ENCODE results near the gene GPATCH3. TPM values are rescaled to one million over a fixed set of nuclear protein-coding genes. Genes with fewer than 3 reads are reported as not detected.

Gene GPATCH3
- total and polyA plus RNA-seq, 2 of the 4 experiments (the other 2 are of a cell fraction): 5.2 to 8.0 TPM

DNA sequence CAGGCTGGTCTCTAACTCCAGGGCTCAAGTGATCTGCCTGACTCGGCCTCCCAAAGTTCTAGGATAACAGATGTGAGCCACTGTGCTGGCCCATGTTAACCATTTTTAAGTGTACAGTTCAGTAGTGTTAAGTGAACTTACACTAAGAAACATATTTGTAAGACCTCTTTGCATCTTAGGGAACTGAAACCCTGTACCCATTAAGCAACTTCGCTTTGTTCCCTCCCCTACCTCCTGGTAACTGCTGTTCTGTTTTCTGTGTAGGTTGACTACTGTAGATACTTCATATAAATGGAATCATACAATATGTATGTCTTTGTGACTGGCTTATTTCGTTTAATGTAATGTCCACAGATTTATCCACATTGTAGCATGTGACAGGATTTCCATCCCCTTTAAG, 32.3 kb upstream of the GPATCH3 start:
- TF ChIP-seq FOS (IDR thresholded peaks at IDR 0.05; ENCODE audit: low read depth, low read length) (no peak), POLR2A (IDR thresholded peaks at IDR 0.05; ENCODE audit: low read depth, low read length) (no peak), MXI1 (IDR thresholded peaks at IDR 0.05; ENCODE audit: borderline replicate concordance, low read depth, low read length) (no peak), MAFK (IDR thresholded peaks at IDR 0.05; ENCODE audit: low read depth, low read length) (no peak), ELK1 (IDR thresholded peaks at IDR 0.05; ENCODE audit: borderline replicate concordance, low read depth, low read length) (no peak), SMC3 (IDR thresholded peaks at IDR 0.05; ENCODE audit: low read depth, low read length) (no peak), RAD21 (IDR thresholded peaks at IDR 0.05; ENCODE audit: low read length) (no peak), RCOR1 (IDR thresholded peaks at IDR 0.05; ENCODE audit: insufficient replicate concordance, low read length) (no peak), CHD1 (IDR thresholded peaks at IDR 0.05; ENCODE audit: low read depth, low read length) (no peak)
- TF ChIP-seq, protein P1, sequence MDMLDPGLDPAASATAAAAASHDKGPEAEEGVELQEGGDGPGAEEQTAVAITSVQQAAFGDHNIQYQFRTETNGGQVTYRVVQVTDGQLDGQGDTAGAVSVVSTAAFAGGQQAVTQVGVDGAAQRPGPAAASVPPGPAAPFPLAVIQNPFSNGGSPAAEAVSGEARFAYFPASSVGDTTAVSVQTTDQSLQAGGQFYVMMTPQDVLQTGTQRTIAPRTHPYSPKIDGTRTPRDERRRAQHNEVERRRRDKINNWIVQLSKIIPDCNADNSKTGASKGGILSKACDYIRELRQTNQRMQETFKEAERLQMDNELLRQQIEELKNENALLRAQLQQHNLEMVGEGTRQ (IDR thresholded peaks at IDR 0.05; ENCODE audit: low read depth, low read length): no peak
- no peak overlapping the region for H2AK5ac ChIP-seq (ENCODE audit: low read depth, low read length)
- H4K91ac ChIP-seq (ENCODE audit: insufficient read depth, low read depth, low read length): no peak overlapping the region
- DNase-seq: no peak
- no peak overlapping the region for H2AK9ac ChIP-seq (replicated peaks; ENCODE audit: low read depth, low read length, poor library complexity)
- H3K27ac ChIP-seq (ENCODE audit: insufficient read depth, low read length): no peak overlapping the region
- H2BK5ac ChIP-seq (ENCODE audit: low read depth, low read length, poor library complexity, severe bottlenecking): no peak overlapping the region
- BruUV-seq (replicated peaks): no TSS peak
- H4K8ac ChIP-seq (ENCODE audit: low read depth in 2 of 2, low read length in 2 of 2): no peak overlapping the region
- peaks cover 23 to 53% of the 10 kb centered on the region in 2 experiments for H3K79me1 ChIP-seq (ENCODE audit: low read depth in 1 of 2, low read length in 2 of 2)
- in situ Hi-C loops (cut with MboI; ENCODE audit: low sequenced_read_pairs): no loop called here
- H3K14ac ChIP-seq (replicated peaks; ENCODE audit: low read depth, low read length): no peak overlapping the region
- H2AFZ ChIP-seq (replicated peaks; ENCODE audit: low read length, poor library complexity): no peak overlapping the region
- no peaks in the 10 kb centered on the region for H3K4me1 ChIP-seq (ENCODE audit: control insufficient read depth, insufficient read depth, low read length)
- no peak overlapping the region for H3K4ac ChIP-seq (ENCODE audit: low read depth, low read length)
- ATAC-seq (ENCODE audit: low read depth): no peak
- no peak overlapping the region for H3K9ac ChIP-seq (ENCODE audit: low read depth, low read length)
- no peak overlapping the region for H4K5ac ChIP-seq (ENCODE audit: low read depth, low read length)
- H3K9me3 ChIP-seq (ENCODE audit: control insufficient read depth, insufficient read depth, low read length): no peaks in the 10 kb centered on the region
- WGBS, 2 experiments (ENCODE audit: extremely low coverage in 2 of 2, insufficient read length in 1 of 2): no CpG with 5 or more reads among the region's 3 CpGs
- dilution Hi-C loops (cut with HindIII; ENCODE audit: low sequenced_read_pairs, unreplicated experiment): no loop called here
- peaks cover 28% of the 10 kb centered on the region for H3K36me3 ChIP-seq (ENCODE audit: control insufficient read depth, insufficient read depth, low read length)
- H2BK20ac ChIP-seq (ENCODE audit: low read depth, low read length): no peak overlapping the region
- intact Hi-C loops (cut with micrococcal nuclease): no loop called here
- H3K4me3 ChIP-seq (ENCODE audit: insufficient read depth, low read depth, low read length): no peak overlapping the region
- H3K23ac ChIP-seq (ENCODE audit: low read depth, low read length): no peak overlapping the region
- ChIA-PET POLR2A (ENCODE audit: unreplicated experiment) (no interaction called here), CTCF (no interaction called here)
- H3K9me1 ChIP-seq (ENCODE audit: insufficient read depth, low read length): 0 out of 2 replicates have a peak, but pooled peaks cover 2% of the 10 kb centered on the region
- no peak overlapping the region for H2BK15ac ChIP-seq (ENCODE audit: low read depth, low read length)
- no peak overlapping the region for H3K4me2 ChIP-seq (ENCODE audit: low read depth, low read length)
- H3K27me3 ChIP-seq (ENCODE audit: control insufficient read depth, insufficient read depth, low read length): no peaks in the 10 kb centered on the region
- H4K20me1 ChIP-seq (ENCODE audit: insufficient read depth, low read length): peaks cover 5% of the 10 kb centered on the region
- no peak overlapping the region for H3K18ac ChIP-seq (ENCODE audit: low read depth, low read length)
- H3K56ac ChIP-seq (ENCODE audit: extremely low read depth, insufficient read depth, low read length): no peak overlapping the region
- H2BK120ac ChIP-seq (ENCODE audit: low read depth, low read length): no peak overlapping the region

Data from IMR-90 (cell line).